ENCODE measurements around the gene CDCA7.

GRCh38 chr2:173354582-173355131 lies at the start of gene CDCA7:
- TF ChIP-seq CTCF (IDR thresholded peaks at IDR 0.05): no peak
- no peak for TF ChIP-seq POLR2A (IDR thresholded peaks at IDR 0.05)
- no peak for TF ChIP-seq POLR2AphosphoS5 (IDR thresholded peaks at IDR 0.05)
